GM23338 (cell line): Measurements from ENCODE around the gene NUCB1. TPM values are rescaled to one million over a fixed set of nuclear protein-coding genes. Genes with fewer than 3 reads are reported as not detected.
A peak's percentile ranks its signal among the peaks of the same experiment; 100 is the strongest.

Experiments
- ATAC-seq: fragments of 200-7000 bp; cut with Tn5 transposase; 3 replicates; pipeline ENCODE4 v1.9.1; 2020
- DNase-seq: peaks from one replicate; pipeline ENCODE4 v3.0.0-alpha.2; 2015; ENCODE audit warnings: low spot score
- H2AFZ ChIP-seq: fragments of 200-600 bp; sonication (generic); 2 replicates; pipeline ENCODE4 v1.8.0; 2016; ENCODE audit warnings: antibody characterized with exemption, mild to moderate bottlenecking, moderate library complexity
- H3F3A ChIP-seq: fragments of 200-600 bp; sonication (generic); replicated peaks from 2 replicates; pipeline ENCODE4 v1.8.0; 2017; ENCODE audit warnings: antibody characterized with exemption, mixed run types, low read depth
- H3K27ac ChIP-seq: fragments of 200-600 bp; sonication (generic); 2 replicates; pipeline ENCODE4 v1.6.1; 2016; ENCODE audit warnings: low read depth
- H3K27me3 ChIP-seq: fragments of 200-600 bp; sonication (generic); 2 replicates; pipeline ENCODE4 v1.8.0; 2016; ENCODE audit warnings: mild to moderate bottlenecking, mixed run types, moderate library complexity; ENCODE audit not compliant: insufficient read depth
- H3K36me3 ChIP-seq: fragments of 200-600 bp; sonication (generic); 2 replicates; pipeline ENCODE4 v1.8.0; 2016; ENCODE audit warnings: mild to moderate bottlenecking; ENCODE audit not compliant: insufficient read depth
- H3K4me1 ChIP-seq: fragments of 200-600 bp; sonication (generic); 2 replicates; pipeline ENCODE4 v1.8.0; 2016; ENCODE audit warnings: mild to moderate bottlenecking, moderate library complexity; ENCODE audit not compliant: insufficient read depth
- H3K4me2 ChIP-seq: fragments of 200-600 bp; sonication (generic); 2 replicates; pipeline ENCODE4 v1.7.1; 2017; ENCODE audit warnings: mixed run types
- H3K4me3 ChIP-seq: fragments of 200-600 bp; sonication (generic); 2 replicates; pipeline ENCODE4 v1.6.1; 2016; ENCODE audit warnings: mixed run types
- H3K79me2 ChIP-seq: fragments of 200-600 bp; sonication (generic); replicated peaks from 2 replicates; pipeline ENCODE4 v1.8.0; 2017; ENCODE audit warnings: mild to moderate bottlenecking; ENCODE audit not compliant: insufficient read depth
- H3K9me2 ChIP-seq: fragments of 200-600 bp; sonication (generic); 2 replicates; pipeline ENCODE4 v1.8.0; 2017; ENCODE audit not compliant: insufficient read depth
- H4K20me1 ChIP-seq: fragments of 200-600 bp; sonication (generic); replicated peaks from 2 replicates; pipeline ENCODE4 v1.8.0; 2017; ENCODE audit warnings: mild to moderate bottlenecking; ENCODE audit not compliant: insufficient read depth
- H3K27ac Mint-ChIP-seq: 2 replicates; pipeline ENCODE4 v1.8.0; 2020; ENCODE audit warnings: inconsistent platforms, mild to moderate bottlenecking, moderate library complexity, mixed read lengths
- H3K27me3 Mint-ChIP-seq: 3 replicates; pipeline ENCODE4 v1.8.0; 2022; ENCODE audit warnings: low read depth, mild to moderate bottlenecking, moderate library complexity, mixed read lengths, inconsistent platforms; ENCODE audit not compliant: insufficient read depth, poor library complexity
- H3K36me3 Mint-ChIP-seq: 3 replicates; pipeline ENCODE4 v1.8.0; 2021; ENCODE audit warnings: low read depth, mild to moderate bottlenecking, inconsistent platforms, moderate library complexity, mixed read lengths
- H3K4me1 Mint-ChIP-seq: 3 replicates; pipeline ENCODE4 v1.8.0; 2020; ENCODE audit warnings: mild to moderate bottlenecking, inconsistent platforms, mixed read lengths
- H3K4me3 Mint-ChIP-seq: 3 replicates; pipeline ENCODE4 v1.8.0; 2021; ENCODE audit warnings: moderate library complexity, mild to moderate bottlenecking, inconsistent platforms, mixed read lengths
- H3K9me3 Mint-ChIP-seq: 3 replicates; pipeline ENCODE4 v1.8.0; 2020; ENCODE audit warnings: moderate library complexity, mild to moderate bottlenecking, inconsistent platforms, mixed read lengths
- CREB1 ChIP-seq: fragments of 250-450 bp; sonication (Bioruptor Pico); IDR thresholded peaks from 2 replicates; pipeline ENCODE4 v1.5.0; 2020; ENCODE audit warnings: low read depth, mild to moderate bottlenecking, moderate library complexity
- CTCF ChIP-seq, 2 experiments: fragments of 200-600 bp in 1 of 2; sonication (generic) in 1 of 2; conservative IDR thresholded peaks; 2 replicates each; pipeline versions ENCODE4 v1.5.1 to v1.6.1; 2016 to 2017; ENCODE audit warnings: antibody characterized with exemption in 2 of 2, low read depth in 2 of 2, mild to moderate bottlenecking in 2 of 2, moderate library complexity in 1 of 2
- EZH2phosphoT487 ChIP-seq: fragments of 200-600 bp; sonication (generic); IDR thresholded peaks from one replicate; pipeline ENCODE4 v1.8.1; 2018; ENCODE audit warnings: antibody characterized with exemption; ENCODE audit not compliant: unreplicated experiment
- NANOG ChIP-seq: IDR thresholded peaks from 2 replicates; pipeline ENCODE4 v1.6.1; 2016; ENCODE audit warnings: antibody characterized with exemption, borderline replicate concordance
- POLR2AphosphoS5 ChIP-seq: IDR thresholded peaks from 2 replicates; pipeline ENCODE4 v1.6.1; 2016; ENCODE audit warnings: antibody characterized with exemption, low read depth
- STAT1 ChIP-seq: IDR thresholded peaks from one replicate; pipeline ENCODE4 v1.6.1; 2016; ENCODE audit warnings: antibody characterized with exemption; ENCODE audit not compliant: unreplicated experiment
- ZNF331 ChIP-seq: fragments of 250-450 bp; sonication (Bioruptor Pico); IDR thresholded peaks from 2 replicates; pipeline ENCODE4 v1.5.0; 2020; ENCODE audit warnings: low read depth, mild to moderate bottlenecking, moderate library complexity
- ZNF462 ChIP-seq: fragments of 250-450 bp; sonication (Bioruptor Pico); IDR thresholded peaks from 2 replicates; pipeline ENCODE4 v1.5.0; 2020; ENCODE audit warnings: mild to moderate bottlenecking, moderate library complexity
- polyA plus RNA-seq: library from polyadenylated mRNA; unstranded; fragments of >200 nt; fragmentation: Nextera tagmentation; extraction: Ambion mirVana; gene quantifications from 2 replicates; pipeline ENCODE4 v1.2.1, GENCODE V29; 2016
- total RNA-seq: library from RNA; depleted of rRNA; stranded (reverse); fragments of >200 nt; shearing (Covaris generic); gene quantifications from 2 replicates; pipeline ENCODE4 v1.2.3, GENCODE V29; 2014

NUCB1 gene
- total and polyA plus RNA-seq, 2 experiments from 2014 or later, result 57.1 to 163 TPM

GRCh38 chr19:48873476-48874302, 26.4 kb upstream of the NUCB1 start (continued):
- TF ChIP-seq ZNF462 (no peak), EZH2phosphoT487 (no peak)

GRCh38 chr19:48874303-48875135, 25.6 kb upstream of the NUCB1 start:
- no peak overlapping the region; the same call in 1 of the 2 replicates for H3K27ac Mint-ChIP-seq
- H3K4me1 ChIP-seq, result peaks cover 4% of the 10 kb centered on the region
- H3K4me2 ChIP-seq, result peak overlapping the region; percentile 32; the same call in 1 of the 2 replicates
- H3K36me3 ChIP-seq, result peaks cover 12% of the 10 kb centered on the region
- DNase-seq, result no peak
- H3K4me3 Mint-ChIP-seq, result peak overlapping the region; percentile 48; the same call in 1 of the 3 replicates
- no peaks in the 10 kb centered on the region for H3K9me2 ChIP-seq
- H3K79me2 ChIP-seq, result peaks cover 21% of the 10 kb centered on the region
- 0 out of 2 replicates have a peak overlapping the region, but pooled peaks have one; percentile 10 for H3K4me3 ChIP-seq
- peaks cover 4% of the 10 kb centered on the region; the same call in 1 of the 3 replicates for H3K9me3 Mint-ChIP-seq
- H3K27me3 Mint-ChIP-seq, result peaks cover 6% of the 10 kb centered on the region
- peaks cover 45% of the 10 kb centered on the region for H3K36me3 Mint-ChIP-seq
- H3K27ac ChIP-seq, result no peak overlapping the region
- H2AFZ ChIP-seq, result no peak overlapping the region
- peaks cover 8% of the 10 kb centered on the region; the same call in 1 of the 2 replicates for H3F3A ChIP-seq
- H3K27me3 ChIP-seq, result no peaks in the 10 kb centered on the region
- peaks cover 17% of the 10 kb centered on the region for H4K20me1 ChIP-seq
- no peak for ATAC-seq
- H3K4me1 Mint-ChIP-seq, result peaks cover 18% of the 10 kb centered on the region
- no peak for TF ChIP-seq ZNF331 (CRISPR knock-in tag)
- no peak for TF ChIP-seq EZH2phosphoT487
- TF ChIP-seq CREB1 (CRISPR knock-in tag), result no peak
- TF ChIP-seq NANOG, result no peak
- no peak for TF ChIP-seq CTCF (conservative IDR thresholded peaks at IDR 0.05; ENCODE audit: low read depth in 2 of 2)
- no peak for TF ChIP-seq POLR2AphosphoS5
- TF ChIP-seq STAT1, result no peak
